Measurements from ENCODE around the gene SLC17A1.

DNA sequence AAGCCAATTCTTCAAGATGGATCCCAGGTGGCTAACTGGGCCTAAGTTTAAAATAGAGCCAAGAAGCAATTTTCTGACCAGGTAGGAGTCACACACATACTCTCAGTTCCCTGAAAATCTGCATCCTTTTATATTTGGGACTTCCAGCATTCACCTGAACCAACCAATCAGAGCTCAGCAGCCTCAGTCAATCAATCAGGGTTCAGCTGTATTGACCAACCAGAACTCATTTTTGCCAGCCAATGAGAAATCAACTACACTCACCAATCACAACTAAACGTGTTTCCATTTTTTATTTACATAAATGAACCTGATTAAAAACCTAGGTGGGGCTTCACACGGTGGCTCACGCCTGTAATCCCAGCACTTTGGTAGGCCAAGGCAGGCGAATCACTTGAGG lies 39.8 kb downstream of the SLC17A1 start:
- TF ChIP-seq, protein P1, sequence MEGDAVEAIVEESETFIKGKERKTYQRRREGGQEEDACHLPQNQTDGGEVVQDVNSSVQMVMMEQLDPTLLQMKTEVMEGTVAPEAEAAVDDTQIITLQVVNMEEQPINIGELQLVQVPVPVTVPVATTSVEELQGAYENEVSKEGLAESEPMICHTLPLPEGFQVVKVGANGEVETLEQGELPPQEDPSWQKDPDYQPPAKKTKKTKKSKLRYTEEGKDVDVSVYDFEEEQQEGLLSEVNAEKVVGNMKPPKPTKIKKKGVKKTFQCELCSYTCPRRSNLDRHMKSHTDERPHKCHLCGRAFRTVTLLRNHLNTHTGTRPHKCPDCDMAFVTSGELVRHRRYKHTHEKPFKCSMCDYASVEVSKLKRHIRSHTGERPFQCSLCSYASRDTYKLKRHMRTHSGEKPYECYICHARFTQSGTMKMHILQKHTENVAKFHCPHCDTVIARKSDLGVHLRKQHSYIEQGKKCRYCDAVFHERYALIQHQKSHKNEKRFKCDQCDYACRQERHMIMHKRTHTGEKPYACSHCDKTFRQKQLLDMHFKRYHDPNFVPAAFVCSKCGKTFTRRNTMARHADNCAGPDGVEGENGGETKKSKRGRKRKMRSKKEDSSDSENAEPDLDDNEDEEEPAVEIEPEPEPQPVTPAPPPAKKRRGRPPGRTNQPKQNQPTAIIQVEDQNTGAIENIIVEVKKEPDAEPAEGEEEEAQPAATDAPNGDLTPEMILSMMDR (IDR thresholded peaks at IDR 0.05), result no peak
- no peak for TF ChIP-seq EP300 (IDR thresholded peaks at IDR 0.05)
- no peak for TF ChIP-seq POLR2A (IDR thresholded peaks at IDR 0.05)

All from tibial nerve (tissue), 4 donors.